Sigmoid colon (tissue), 3 donors: ENCODE results near the gene IL12RB1.

Source experiments
- POLR2A ChIP-seq, 2 donors: fragments of 450-650 bp; IDR thresholded peaks; one replicate each; pipeline ENCODE4 v1.6.1; 2016; ENCODE audit warnings: antibody characterized with exemption in 2 of 2, mild to moderate bottlenecking in 2 of 2, moderate library complexity in 2 of 2
- TF ChIP-seq, protein P1 (sequence below), 4 experiments: fragments of 450-650 bp in 3 of 4; fragments of 200-600 bp in 1 of 4; IDR thresholded peaks; one replicate each; pipeline ENCODE4 v1.5.1; 2016 to 2019; ENCODE audit warnings: antibody characterized with exemption in 4 of 4, mild to moderate bottlenecking in 3 of 4, moderate library complexity in 2 of 4

DNA sequence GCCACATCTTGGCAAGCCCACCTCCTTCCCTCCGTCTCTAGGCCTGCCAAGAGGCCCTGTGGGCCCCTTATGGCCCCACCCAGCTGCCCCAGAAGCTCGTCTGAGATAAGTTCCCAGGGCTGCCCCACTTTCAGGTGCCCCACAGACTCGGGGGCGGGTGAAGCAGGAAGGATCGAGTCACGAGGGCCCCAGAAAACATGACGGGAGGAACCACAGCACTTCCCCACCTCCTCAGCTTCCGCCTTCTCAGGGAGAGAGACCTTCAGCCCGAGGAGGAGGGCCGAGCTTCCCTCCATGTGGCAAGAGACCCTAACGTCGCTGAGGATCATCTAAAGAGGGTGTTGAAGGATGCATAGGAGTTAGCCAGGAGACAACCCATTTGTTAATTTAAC is 4.5 kb upstream of the IL12RB1 start:
- TF ChIP-seq, protein P1, sequence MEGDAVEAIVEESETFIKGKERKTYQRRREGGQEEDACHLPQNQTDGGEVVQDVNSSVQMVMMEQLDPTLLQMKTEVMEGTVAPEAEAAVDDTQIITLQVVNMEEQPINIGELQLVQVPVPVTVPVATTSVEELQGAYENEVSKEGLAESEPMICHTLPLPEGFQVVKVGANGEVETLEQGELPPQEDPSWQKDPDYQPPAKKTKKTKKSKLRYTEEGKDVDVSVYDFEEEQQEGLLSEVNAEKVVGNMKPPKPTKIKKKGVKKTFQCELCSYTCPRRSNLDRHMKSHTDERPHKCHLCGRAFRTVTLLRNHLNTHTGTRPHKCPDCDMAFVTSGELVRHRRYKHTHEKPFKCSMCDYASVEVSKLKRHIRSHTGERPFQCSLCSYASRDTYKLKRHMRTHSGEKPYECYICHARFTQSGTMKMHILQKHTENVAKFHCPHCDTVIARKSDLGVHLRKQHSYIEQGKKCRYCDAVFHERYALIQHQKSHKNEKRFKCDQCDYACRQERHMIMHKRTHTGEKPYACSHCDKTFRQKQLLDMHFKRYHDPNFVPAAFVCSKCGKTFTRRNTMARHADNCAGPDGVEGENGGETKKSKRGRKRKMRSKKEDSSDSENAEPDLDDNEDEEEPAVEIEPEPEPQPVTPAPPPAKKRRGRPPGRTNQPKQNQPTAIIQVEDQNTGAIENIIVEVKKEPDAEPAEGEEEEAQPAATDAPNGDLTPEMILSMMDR (IDR thresholded peaks at IDR 0.05) = no peak
- no peak for TF ChIP-seq POLR2A (IDR thresholded peaks at IDR 0.05)
